Measurements from ENCODE around the gene POU6F2. TPM values are rescaled to one million over a fixed set of nuclear protein-coding genes. Genes with fewer than 3 reads are reported as not detected.
"Not testable (repeated sequence)": the region's sequence is repeated elsewhere in the genome, so short reads cannot be mapped to it uniquely, and the experiment has no call there.

POU6F2 gene
- total RNA-seq, 1 experiment from 2014 or later: 0.19 TPM

DNA sequence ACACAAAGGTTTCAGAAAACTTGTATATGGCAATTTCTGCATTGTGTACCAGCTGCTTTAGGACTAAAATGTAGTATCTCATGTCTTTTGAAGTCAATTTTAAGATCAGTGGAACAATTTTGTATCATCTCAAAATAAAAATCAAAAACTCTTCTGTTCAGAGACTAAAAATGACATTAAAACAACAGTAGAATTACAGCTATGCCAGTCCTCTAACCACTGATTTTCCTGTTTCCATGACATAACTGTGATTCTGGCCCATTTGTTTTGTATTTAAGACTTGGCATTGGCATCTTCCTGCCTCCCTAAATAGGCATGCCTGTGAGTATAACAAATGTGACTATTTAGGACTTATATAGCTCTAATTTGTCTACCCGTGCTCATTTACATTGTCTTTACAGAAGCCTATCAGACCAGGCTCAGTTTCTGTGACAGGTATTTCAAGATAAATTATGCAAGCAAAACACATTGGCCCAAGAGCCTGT is 39.7 kb upstream of the POU6F2 start:
- Mint-ChIP-seq H3K27me3 (ENCODE audit: insufficient read depth, unreplicated experiment) (peaks cover 91% of the 10 kb centered on the region), H3K27ac (ENCODE audit: low read depth, unreplicated experiment) (no peak overlapping the region), H3K36me3 (ENCODE audit: insufficient read depth, unreplicated experiment) (no peaks in the 10 kb centered on the region), H3K4me3 (ENCODE audit: unreplicated experiment) (no peak overlapping the region), H3K9me3 (ENCODE audit: unreplicated experiment) (no peaks in the 10 kb centered on the region), H3K4me1 (ENCODE audit: insufficient read depth, unreplicated experiment) (no peaks in the 10 kb centered on the region)
- TF ChIP-seq, protein P1, sequence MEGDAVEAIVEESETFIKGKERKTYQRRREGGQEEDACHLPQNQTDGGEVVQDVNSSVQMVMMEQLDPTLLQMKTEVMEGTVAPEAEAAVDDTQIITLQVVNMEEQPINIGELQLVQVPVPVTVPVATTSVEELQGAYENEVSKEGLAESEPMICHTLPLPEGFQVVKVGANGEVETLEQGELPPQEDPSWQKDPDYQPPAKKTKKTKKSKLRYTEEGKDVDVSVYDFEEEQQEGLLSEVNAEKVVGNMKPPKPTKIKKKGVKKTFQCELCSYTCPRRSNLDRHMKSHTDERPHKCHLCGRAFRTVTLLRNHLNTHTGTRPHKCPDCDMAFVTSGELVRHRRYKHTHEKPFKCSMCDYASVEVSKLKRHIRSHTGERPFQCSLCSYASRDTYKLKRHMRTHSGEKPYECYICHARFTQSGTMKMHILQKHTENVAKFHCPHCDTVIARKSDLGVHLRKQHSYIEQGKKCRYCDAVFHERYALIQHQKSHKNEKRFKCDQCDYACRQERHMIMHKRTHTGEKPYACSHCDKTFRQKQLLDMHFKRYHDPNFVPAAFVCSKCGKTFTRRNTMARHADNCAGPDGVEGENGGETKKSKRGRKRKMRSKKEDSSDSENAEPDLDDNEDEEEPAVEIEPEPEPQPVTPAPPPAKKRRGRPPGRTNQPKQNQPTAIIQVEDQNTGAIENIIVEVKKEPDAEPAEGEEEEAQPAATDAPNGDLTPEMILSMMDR (IDR thresholded peaks at IDR 0.05; ENCODE audit: unreplicated experiment): no peak
- ChIA-PET CTCF (interaction anchor here (0.9 kb wide), 1 partner anchor 16 kb away, joined by 3 read pairs; no protein-coding TSS in a partner anchor), POLR2A (no interaction called here)
- no peak for DNase-seq (ENCODE audit: unreplicated experiment)
- intact Hi-C loops (cut with micrococcal nuclease): no loop called here
- BruUV-seq (replicated peaks): no TSS peak

- no peak for DNase-seq (ENCODE audit: unreplicated experiment)
- Mint-ChIP-seq H3K36me3 (ENCODE audit: insufficient read depth, unreplicated experiment) (no peaks in the 10 kb centered on the region), H3K4me1 (ENCODE audit: insufficient read depth, unreplicated experiment) (no peaks in the 10 kb centered on the region), H3K27ac (ENCODE audit: low read depth, unreplicated experiment) (no peak overlapping the region), H3K4me3 (ENCODE audit: unreplicated experiment) (no peak overlapping the region), H3K9me3 (ENCODE audit: unreplicated experiment) (no peaks in the 10 kb centered on the region), H3K27me3 (ENCODE audit: insufficient read depth, unreplicated experiment) (peaks cover 91% of the 10 kb centered on the region)
- POLR2A ChIA-PET: no interaction called here
- CTCF ChIA-PET: no interaction called here
- TF ChIP-seq, protein P1 (IDR thresholded peaks at IDR 0.05; ENCODE audit: unreplicated experiment): no peak
- BruUV-seq (replicated peaks): no TSS peak
- intact Hi-C loops (cut with micrococcal nuclease): no loop called here
Measured at GRCh38 chr7:38938589-38938988, 39.1 kb upstream of the POU6F2 start.

GRCh38 chr7:38940774-38941173 is 36.9 kb upstream of the POU6F2 start:
- intact Hi-C loops (cut with micrococcal nuclease): no loop called here
- POLR2A ChIA-PET: interaction anchor here (0.7 kb wide), 1 partner anchor 907 kb away, joined by 3 read pairs; no protein-coding TSS in a partner anchor
- H3K4me3 Mint-ChIP-seq (ENCODE audit: unreplicated experiment): no peak overlapping the region
- TF ChIP-seq, protein P1 (IDR thresholded peaks at IDR 0.05; ENCODE audit: unreplicated experiment): no peak
- CTCF ChIA-PET: interaction anchor here (1.7 kb wide), 1 partner anchor 10 kb away, joined by 3 read pairs; no protein-coding TSS in a partner anchor
- no peak overlapping the region for H3K27ac Mint-ChIP-seq (ENCODE audit: low read depth, unreplicated experiment)
- BruUV-seq (replicated peaks): no TSS peak
- H3K27me3 Mint-ChIP-seq (ENCODE audit: insufficient read depth, unreplicated experiment): peaks cover 80% of the 10 kb centered on the region
- H3K36me3 Mint-ChIP-seq (ENCODE audit: insufficient read depth, unreplicated experiment): no peaks in the 10 kb centered on the region
- H3K4me1 Mint-ChIP-seq (ENCODE audit: insufficient read depth, unreplicated experiment): no peaks in the 10 kb centered on the region
- no peak for DNase-seq (ENCODE audit: unreplicated experiment)
- H3K9me3 Mint-ChIP-seq (ENCODE audit: unreplicated experiment): no peaks in the 10 kb centered on the region

DNA sequence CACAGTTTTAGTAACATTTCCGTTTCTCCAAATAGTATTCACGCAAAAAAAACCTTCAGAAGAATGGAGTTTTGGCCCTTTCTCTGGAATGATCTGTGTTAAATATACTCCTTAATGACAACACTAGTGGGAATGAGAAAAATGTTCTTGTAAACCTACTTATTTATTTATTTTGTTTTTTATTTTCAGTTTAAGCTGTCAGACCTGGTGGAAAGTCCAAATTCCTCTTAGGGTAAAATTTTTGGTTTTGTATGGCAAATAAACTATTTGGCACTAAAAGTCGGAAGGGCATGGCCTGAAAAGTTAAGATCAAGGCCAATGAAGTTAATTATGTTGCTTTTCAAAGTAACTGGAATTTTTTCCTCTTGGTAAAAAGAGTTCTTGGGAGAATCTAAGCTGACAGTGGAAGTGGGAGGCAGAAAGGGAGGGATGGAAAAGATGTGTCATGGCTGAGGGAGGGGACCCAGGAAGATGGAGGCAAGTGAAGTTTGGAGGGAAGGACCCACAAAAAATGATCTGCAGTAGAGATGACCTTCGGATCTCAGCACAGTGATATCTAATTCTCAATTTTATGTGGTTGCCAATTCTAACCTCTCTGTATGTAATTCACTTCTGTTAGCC is 35.2 kb upstream of the POU6F2 start:
- BruUV-seq (replicated peaks): no TSS peak
- TF ChIP-seq, protein P1 (IDR thresholded peaks at IDR 0.05; ENCODE audit: unreplicated experiment): no peak
- H3K36me3 Mint-ChIP-seq (ENCODE audit: insufficient read depth, unreplicated experiment): no peaks in the 10 kb centered on the region
- H3K9me3 Mint-ChIP-seq (ENCODE audit: unreplicated experiment): no peaks in the 10 kb centered on the region
- CTCF ChIA-PET: interaction anchor here (0.7 to 1.4 kb wide), 3 partner anchors 10 to 185 kb away, joined by 3 read pairs; no protein-coding TSS in a partner anchor
- H3K27ac Mint-ChIP-seq (ENCODE audit: low read depth, unreplicated experiment): no peak overlapping the region
- no peak for DNase-seq (ENCODE audit: unreplicated experiment)
- H3K4me3 Mint-ChIP-seq (ENCODE audit: unreplicated experiment): no peak overlapping the region
- no peaks in the 10 kb centered on the region for H3K4me1 Mint-ChIP-seq (ENCODE audit: insufficient read depth, unreplicated experiment)
- POLR2A ChIA-PET: no interaction called here
- intact Hi-C loops (cut with micrococcal nuclease): no loop called here
- H3K27me3 Mint-ChIP-seq (ENCODE audit: insufficient read depth, unreplicated experiment): peaks cover 78% of the 10 kb centered on the region

GRCh38 chr7:38947541-38947940 is 30.2 kb upstream of the POU6F2 start:
- H3K27ac Mint-ChIP-seq (ENCODE audit: low read depth, unreplicated experiment); intact Hi-C loops (cut with micrococcal nuclease); BruUV-seq (replicated peaks); H3K4me3 Mint-ChIP-seq (ENCODE audit: unreplicated experiment); H3K4me1 Mint-ChIP-seq (ENCODE audit: insufficient read depth, unreplicated experiment); DNase-seq (ENCODE audit: unreplicated experiment); H3K9me3 Mint-ChIP-seq (ENCODE audit: unreplicated experiment); H3K36me3 Mint-ChIP-seq (ENCODE audit: insufficient read depth, unreplicated experiment); POLR2A ChIA-PET: not testable (repeated sequence)
- CTCF ChIA-PET: interaction anchor here (0.6 kb wide), 1 partner anchor 20 kb away, joined by 3 read pairs; no protein-coding TSS in a partner anchor
- peaks cover 87% of the 10 kb centered on the region for H3K27me3 Mint-ChIP-seq (ENCODE audit: insufficient read depth, unreplicated experiment)

All from MCF 10A (cell line).